NCI-H2227 (cell line): ENCODE data around the gene CAPN5.
A peak's percentile ranks its signal among the peaks of the same experiment; 100 is the strongest.
"Not testable (repeated sequence)": the region's sequence is repeated elsewhere in the genome, so short reads cannot be mapped to it uniquely, and the experiment has no call there.

Experiments used
- DNase-seq: peaks from one replicate; lab custom pipeline; 2025; ENCODE audit not compliant: unreplicated experiment; lab: John Stamatoyannopoulos, UW

Gene CAPN5

DNA sequence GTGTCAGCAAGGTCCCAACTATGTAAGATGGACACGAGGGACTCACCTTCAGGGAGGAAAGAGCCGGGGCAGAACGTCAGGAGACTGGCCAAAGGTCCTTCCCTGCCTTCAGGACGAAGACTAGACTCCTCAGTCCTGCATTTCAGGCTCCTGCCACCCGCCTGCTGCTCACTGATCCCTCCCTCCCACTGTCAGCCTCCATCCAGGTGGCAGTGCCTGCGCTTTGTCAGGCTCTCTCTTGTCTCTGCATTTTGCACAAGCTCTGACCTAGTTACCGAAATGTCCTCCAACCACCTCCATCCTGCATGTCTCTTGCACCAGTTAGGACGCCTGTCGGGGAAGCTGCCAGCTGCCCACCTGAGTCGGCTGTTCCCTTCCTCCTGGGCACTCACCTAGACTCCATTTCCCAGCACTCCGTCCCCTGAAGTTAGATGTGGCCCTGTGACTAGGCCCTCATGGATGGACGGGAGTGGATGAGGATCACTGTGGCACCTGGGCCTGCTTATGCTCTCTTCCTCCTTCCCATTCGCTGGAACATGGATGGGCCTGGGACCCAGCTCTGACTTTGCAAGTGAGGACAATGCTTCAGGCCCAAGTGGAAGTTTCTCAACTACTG is 24.6 kb upstream of the CAPN5 start:
- DNase-seq: no peak

DNA sequence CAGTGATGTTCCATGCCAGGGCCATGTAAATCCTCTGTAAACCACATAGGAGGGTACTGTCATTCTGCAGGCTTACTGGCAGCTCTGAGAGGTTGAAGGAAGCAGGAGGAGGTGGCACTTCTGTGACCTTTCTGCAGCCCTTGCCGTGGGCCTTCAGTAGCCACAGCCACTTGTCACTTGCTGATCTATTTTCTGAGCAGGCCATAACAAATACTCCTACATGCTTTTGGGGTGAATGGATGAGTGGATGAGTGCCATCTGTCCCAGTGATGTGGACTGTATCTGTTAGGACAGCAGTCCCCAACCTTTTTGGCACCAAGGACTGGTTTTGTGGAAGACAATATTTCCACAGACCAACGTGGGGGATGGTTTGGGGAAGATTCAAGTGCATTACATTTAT is 22.4 kb upstream of the CAPN5 start:
- no peak for DNase-seq

DNA sequence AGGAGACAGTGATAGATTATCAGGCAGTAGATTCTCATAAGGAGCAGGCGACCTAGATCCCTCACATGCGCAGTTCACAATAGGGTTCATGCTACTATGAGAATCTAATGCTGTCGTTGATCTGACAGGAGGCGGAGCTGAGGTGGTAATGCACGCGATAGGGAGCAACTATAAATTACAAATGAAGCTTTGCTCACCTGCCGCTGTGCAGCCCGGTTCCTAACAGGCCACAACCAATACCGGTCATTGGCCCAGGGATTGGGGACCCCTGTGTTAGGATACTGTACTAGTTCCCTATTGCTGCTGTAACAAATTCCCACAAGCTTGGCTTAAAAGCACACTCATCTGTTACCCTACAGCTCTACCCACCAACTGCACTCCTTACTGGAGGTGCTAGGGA is 21.9 kb upstream of the CAPN5 start:
- DNase-seq: no peak

DNA sequence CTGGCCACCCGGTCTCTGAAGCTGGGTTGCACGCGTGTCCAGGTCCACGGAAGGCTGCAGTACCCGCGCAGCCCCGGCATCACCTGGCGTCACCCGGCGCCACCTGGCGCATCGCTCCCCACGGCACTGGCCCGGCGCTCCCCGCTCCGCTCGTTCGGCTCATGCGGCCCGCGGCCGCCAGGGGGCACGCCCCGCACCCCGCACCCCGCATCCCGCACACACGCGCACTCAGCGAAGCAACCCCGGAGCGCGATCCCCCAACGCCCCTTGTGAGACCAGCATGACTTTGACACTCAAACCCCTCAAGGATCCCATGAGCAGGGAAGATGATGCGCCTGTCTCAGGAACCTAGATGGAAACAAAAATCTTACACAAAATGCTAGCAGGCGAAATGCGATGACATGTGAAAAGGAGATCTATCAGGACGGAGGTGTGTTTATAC is 20.7 kb upstream of the CAPN5 start:
- peak; percentile 69 for DNase-seq

DNA sequence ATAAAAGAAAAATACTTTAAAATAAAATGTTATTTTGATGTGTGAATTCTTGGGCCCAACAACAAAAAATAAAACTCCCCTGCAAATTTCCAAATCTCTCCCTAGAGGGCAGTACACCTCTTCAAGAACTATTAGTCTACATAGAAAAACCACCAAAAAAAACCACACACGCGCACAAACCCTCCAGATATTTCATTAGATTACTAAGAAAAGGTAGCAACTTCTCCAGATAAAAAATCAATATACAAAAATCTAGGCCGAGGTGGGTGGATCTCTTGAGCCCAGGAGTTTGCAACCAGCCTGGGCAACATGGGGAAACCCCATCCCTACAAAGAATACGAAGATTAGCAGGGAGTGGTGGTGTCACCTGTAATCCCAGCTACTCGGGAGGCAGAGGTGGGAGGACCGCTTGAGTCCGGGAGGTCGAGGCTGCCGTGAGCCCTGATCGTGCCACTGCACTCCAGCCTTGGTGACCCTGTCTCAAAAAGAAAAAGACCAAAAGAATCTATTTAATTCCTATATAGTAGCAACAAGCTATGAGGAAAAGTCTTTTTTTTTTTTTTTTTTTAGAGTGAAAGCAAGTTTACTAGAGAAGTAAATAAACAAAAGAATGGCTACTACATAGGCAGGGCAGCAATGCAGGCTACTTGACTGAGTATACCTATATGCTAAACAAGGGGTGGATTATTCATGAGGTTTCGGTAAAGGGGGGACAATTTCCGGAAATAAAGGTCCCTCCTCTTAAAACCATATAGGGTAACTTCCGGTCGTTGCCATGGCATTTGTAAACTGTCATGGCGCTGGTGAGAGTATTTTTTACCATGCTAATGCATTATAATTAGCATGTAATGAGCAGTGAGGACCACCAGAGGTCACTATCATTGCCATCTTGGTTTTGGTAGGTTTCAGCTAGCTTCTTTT is 19.5 kb upstream of the CAPN5 start:
- DNase-seq: peak; percentile 92

DNA sequence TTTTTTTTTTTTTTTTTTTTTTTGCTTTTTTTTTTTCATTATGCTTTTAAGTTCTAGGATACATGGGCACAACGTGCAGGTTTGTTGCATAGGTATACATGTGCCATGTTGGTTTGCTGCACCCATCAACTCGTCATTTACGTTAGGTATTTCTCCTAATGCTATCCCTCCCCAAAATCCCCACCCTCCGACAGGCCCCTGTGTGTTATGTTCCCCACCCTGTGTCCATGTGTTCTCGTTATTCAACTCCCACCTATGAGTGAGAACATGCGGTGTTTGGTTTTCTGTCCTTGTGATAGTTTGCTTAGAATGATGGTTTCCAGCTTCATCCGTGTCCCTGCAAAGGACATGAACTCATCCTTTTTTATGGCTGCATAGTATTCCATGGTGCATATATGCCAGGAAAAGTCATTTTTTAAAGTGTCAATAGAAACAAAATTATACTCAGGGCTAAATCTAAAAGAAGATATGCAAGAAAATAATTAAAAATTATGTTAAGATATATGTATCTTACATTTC is 18.8 kb upstream of the CAPN5 start:
- DNase-seq: not testable (repeated sequence)

DNA sequence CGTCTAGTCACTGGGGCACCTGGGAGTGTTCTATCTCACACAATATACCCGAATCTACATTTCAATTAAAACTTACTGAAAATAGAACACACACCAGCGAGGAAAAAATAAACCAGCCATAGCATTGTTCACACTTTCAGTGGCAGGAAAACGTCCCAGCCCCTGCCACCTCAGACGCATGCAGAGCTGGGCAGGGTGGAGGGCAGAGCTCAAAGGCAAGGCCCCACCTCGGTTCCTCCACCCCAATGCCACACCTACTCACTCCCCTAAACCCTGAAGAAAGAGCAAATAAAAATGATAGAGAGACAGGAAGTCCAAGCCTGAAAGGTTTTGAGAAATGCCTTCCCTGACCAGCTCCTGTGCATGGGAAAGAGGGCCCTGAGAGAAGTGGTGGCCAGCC is 17.7 kb upstream of the CAPN5 start:
- DNase-seq: no peak

DNA sequence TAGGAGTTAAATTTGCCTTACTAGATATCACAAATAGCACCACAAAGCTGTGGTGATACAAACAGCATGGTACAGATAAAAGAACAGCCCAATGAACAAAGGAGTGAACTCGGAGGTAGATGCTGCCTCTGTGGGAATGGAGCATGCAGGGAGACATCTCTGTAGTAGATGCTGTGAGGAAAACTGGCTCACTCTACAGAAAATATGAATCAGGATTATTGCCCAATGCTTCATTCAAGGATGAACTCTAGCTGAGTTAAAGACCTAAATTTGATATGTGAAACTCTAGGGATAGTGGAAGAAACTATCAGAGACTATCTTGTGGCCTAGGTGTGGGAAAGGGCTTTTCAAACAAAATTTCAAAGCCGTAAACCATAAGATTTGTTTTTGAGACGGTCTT is 15.3 kb upstream of the CAPN5 start:
- DNase-seq: no peak

DNA sequence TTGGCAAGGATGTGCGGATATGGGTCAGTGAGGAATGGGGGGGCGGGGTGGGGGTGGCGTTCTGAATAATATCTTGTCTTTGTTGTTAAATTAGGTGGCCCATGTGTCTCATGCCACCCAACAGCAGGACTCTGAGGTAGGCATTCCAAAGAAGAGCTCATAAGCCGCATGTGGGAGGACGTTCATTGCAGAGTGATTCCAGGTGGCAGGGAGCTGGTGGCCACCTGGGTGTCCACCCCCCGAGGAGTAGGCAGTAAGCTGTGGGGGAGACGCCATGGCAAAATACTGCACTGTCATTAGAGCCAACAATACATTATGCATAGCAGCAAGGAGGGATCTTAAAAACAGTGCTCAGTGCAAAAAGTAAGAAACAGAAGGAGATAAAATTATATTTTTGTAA is 14.3 kb upstream of the CAPN5 start:
- no peak for DNase-seq

DNA sequence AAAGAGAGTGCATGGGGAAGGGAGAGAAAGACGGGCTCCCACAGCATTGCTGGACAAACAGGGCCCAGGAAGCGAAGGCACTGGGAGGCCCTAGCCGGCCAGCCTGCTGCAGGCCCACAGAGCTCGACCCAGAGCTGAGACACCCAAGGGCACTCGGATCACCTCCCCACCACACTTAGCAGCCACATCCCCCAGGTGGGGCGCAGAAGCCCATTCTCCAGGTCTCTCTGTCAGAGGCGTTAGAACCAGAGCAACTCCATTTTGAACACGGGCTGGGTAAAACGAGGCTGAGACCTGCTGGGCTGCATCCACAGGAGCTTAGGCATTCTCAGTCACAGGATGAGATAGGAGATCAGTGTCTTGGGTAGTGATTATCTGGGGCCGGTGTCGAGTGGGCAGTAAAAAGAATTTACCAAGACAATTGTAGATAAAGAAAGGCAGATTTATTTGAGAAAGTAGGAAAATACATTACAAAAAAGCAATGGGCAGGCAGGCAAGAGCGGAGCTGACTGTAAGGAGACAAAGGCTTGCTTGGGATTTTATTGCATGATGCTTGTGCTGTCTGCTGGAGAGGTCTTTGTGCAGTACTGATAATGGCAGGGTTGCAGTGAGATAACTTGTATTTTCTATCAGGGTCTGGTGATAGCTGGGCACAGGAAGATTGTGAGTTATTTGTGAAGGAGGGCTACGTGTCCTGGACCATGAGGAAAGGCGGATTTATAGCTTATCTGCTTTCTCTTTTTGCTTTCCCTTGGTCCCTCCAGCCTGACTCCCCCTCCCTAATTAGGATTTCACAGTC is 13.4 kb upstream of the CAPN5 start:
- no peak for DNase-seq

DNA sequence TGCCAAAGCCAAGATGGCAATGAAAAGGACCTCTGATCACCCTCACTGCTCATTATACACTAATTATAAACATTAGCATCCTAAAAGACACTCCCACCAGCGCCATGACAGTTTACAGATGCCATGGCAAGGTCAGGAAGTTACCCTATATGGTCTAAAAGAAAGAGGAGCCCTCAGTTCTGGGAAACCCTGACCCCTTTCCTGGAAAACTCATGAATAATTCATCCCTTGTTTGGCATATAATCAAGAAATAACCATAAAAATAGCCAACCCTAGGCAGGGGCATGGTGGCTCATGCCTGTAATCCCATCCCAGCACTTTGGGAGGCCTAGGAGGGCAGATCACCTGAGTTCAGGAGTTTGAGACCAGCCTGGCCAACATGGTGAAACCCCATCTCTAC is 12.7 kb upstream of the CAPN5 start:
- no peak for DNase-seq

DNA sequence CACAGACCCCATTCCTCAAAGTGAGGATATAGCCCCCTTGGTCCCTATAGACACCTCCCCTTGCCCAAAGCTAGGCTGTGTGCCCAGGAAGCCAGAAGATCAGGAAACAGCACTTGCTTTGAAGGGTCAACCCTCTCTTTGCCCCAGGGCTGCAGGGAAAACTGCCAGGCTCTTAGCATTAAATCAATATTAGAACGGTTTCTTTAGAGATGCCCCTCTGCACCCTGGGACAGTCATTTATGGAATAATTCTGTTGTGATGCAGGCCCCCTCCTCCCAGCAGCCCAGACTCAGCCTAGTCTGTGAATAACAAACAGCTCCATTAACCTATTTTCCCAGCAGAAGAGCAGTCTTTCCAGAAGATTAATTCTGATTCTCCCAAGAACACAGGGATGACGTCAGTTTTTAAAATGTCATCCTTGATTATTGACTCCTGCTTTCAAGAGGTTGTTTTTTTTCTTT is 11.6 kb upstream of the CAPN5 start:
- DNase-seq: no peak

DNA sequence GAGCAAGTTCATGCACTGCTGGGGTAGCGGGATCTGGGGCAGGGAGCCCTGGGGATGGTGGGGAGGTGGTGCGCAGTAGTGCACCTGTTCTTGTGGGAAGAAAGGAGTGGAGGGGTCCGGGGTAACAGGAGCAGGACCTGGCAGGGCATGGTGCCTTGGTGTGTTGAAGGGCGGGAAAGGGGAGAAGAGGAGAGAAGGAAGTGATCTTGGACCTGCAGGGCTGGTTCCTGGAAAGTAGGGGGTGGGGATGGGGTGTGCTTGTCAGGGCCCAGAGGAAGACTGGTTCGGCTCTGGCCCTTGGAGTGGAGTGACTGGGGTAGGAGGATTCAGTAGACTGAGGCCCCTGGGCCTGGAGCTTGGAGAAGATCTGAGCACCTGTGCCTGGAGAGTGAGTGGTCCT is 10.9 kb upstream of the CAPN5 start:
- no peak for DNase-seq

DNA sequence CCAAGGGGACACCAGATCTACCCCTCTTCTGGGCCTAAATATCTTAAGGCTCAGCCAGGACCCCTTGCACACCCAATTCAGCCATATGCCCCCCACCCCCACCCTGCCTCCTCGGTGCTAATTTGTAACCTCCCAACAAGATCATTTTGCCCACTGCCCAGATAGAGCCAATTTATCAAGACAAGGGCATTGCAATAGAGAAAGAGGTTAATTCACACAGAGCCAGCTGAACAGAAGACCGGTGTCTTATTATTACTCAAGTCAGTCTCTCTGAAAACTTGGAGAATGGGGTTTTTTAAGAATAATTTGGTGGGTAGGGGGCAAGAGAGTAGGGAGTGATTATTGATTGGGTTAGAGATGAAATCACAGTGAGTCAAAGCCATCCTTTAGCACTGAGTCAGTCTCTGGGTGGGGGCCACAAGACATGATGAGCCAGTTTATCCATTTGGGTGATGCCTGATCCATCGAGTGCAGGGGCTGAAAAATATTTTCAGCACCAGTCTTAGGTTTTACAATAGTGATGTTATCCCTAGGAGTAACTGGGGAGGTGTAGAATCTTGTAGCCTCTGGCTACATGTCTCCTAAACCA is 9.9 kb upstream of the CAPN5 start:
- DNase-seq: no peak

DNA sequence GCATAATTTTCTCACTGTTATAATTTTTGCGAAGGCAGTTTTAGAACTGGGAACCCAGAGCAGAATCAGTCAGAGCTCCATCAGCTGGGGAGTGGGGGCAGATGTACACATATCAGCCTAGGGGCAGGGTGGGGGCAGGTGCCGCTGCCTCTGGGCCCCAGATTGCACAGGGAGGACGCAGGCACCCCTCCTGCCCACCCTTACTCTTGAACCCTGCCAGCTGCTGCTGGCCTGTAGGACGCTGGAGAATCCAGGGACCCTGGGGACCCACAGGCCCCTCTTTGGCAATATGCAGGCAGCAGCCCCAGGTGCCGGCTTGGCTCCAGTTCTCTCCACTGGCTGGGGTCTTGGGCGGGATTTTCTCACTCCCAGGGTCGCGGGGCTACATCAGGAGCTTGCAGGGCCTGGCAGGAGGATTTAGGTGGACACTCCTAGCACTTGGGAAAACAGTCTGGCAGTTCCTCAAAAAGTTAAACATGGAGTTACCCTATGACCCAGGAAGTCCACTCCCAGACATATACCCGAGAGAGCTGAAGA is 8.8 kb upstream of the CAPN5 start:
- no peak for DNase-seq

DNA sequence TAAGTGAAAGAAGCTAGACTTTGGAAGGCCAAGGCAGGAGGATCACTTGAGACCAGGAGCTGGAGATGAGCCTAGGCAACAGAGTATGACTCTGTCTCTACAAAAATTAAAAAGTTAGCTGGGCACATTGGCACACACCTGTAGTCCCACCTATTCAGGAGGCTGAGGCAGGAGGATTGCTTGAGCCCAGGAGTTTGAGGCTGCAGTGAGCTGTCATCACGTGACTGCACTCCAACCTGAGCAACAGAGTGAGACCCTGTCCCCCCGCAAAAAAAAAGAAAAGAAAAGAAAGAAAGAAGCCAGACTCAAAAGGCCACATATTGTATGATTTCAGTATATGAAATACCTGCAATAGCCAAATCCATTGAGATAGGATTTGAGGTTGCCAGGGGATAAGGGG is 7.9 kb upstream of the CAPN5 start:
- DNase-seq: no peak

DNA sequence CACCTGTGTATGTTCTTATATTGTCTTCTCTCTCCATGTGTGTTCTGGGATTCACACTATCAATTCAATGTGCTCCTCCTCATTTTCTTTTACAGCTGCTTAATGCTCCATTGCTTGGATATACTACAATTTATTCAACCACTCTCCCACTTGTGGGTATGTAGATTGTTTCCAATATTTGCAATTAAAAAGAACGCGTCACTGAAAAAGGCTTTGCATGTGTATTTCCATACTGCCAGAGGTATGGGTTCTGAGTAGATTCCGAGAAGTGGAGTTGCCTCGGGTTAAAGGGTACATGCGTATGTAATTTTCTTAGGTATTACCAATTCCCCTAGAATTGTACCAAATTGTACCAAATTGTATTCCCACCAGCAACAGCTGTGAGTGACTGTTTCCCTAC is 7.0 kb upstream of the CAPN5 start:
- no peak for DNase-seq

DNA sequence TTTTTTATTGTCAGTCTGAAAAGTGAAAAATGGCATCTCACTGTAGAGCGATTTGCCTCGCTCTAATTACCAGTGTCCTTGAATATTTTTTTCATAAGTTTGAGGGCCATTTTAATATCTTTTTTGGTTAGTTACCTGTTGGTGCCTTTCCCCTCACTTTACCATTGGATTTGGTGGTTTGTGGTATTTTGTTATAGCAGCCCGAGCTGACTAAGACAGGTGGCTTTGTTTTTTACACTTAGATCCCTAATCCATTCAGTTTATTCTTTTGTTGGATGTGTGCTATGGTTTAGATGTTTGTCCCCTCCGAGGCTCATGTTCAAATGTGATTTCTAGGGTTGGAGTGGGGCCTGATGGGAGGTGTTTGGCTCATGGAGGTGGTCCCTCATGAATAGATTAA is 6.5 kb upstream of the CAPN5 start:
- DNase-seq: no peak

DNA sequence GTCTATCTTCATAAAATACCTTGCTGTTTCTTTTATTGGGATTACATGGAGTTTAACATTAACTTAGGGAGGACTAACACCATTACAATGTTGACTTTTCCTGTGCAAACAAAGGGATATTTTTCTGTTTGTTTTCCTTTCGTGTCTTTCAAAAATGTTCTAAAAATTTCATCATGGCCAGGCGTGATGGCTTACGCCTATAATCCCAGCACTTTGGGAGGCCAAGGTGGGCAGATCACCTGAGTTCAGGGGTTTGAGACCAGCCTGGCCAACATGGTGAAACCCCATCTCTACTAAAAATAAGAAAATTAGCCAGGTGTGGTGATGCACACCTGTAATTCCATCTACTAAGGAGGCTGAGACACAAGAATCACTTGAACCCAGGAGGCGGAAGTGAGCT is 5.5 kb upstream of the CAPN5 start:
- DNase-seq: not testable (repeated sequence)

DNA sequence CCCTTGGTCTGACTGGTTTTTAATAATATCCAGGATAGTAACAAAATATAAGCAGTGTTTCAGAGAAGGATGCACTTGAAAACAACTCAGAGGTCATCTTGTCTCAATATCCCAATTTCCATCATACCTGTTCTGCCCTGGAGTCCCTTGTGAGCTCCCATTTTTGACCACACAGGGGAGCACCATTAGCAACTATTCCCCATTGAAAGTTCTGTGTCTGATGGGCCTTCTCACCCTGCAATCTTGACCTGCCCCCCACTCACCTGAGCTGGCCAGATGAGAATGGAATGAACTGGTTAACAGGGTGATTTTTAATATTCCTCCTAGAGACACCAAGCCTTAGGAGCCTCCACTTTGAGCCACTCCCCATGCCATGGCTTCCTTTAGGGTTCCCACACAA is 3.8 kb upstream of the CAPN5 start:
- no peak for DNase-seq

DNA sequence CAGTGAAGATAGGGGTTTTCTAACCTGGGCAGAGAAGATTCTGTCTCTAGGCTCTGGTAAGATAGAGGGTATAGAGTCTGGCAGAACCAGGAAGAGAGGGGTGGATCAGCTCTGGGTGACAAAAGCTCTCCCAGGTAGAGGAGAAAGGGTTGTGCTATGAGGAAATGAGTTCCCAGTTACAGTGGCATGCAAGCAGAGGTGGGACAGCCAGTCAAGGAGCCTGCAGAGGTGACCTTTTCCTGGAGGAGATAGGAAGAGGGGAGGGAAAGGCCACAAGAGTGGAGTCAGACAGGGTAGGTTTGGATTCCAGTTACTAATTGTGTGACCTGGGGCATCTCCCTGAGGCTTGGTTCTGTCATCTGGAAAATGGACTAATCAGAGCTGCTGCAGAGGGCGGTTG is 3.4 kb upstream of the CAPN5 start:
- DNase-seq: no peak
